Stimulated activated CD8-positive, alpha-beta memory T cell treated with anti-CD3 and anti-CD28 coated beads, Interleukin-7, amount 100 ng/mL, for 1 hour (primary cell): ENCODE measurements around the gene PRRX2.

Experiments
- DNase-seq, 2 donors: peaks; one replicate each; pipeline ENCODE4 v3.0.0-alpha.2; 2020; ENCODE audit warnings: low read depth in 2 of 2

PRRX2 gene

DNA sequence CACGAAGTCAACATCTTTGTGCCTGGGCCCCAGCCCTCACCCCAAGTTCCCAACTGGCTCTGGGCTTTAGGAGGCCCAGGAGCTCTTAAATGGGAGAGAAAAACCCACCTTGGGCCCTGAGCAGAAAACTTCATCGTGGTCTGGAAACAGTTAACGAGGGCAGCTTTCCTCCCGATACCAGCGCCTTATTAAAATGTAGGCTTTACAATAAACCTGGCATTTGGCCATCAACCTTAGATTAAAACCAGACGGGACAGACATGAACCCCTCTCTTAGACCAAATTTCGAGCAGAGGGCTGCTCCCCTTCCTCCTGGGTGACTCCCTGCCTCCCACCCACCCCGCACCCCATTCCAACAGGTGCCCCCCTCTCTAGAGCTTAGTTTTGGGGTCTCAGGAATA, 39.4 kb downstream of the PRRX2 start:
- DNase-seq, result no peak

DNA sequence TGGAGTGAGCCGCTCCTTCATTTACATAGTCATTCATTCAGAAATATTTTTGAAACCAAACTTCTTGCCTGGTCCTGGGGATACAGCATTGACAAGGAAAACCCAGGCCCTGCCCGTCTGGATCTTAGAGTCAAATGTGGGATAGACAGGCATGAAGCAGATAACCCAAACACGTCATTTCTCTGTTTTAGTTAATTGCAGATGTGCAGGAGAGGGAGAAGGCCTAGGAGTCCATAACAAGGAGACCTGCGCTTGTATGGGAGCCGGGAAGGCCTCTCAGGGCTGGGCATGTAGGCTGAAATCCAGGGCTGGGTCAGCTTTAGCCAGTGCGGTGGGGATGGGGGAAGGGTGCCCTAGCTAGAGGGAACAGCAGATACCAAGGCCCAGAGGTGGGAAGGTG, 43.3 kb downstream of the PRRX2 start:
- no peak for DNase-seq

DNA sequence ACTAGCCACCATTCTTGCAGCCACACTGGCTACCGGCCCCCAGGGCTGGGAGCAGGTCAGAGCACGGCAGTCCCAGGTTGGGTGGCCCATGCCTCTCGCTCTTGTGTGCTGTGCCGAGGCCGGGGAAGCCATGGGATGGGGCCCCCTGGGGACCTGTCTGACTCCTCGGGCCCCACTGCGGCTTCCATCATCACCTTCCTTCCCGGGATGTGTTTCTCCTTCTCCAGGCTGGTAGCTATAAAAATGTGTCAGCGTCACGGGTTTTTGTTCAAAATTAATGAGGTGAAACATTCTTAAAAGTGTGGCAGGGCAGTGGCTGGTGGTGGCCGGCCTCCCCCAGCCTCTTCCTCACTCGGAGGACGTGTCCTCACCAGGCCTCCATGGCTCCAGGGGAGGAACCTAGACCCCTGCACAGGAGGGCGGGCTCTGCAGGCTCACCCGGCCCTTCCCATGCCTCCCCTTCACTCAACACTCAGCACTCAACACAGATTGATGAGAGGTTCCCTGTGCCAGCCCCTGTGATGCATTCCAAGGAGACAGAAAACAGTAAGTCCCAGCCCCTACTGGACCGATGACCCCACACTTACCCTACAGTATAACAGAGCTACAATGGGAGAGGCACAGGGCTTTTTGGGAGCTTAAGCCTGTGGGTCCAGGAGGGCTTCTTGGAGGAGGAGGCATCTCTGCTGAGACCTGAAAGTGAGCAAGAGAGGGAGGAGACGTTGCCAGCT, 44.2 kb downstream of the PRRX2 start:
- DNase-seq, result no peak

DNA sequence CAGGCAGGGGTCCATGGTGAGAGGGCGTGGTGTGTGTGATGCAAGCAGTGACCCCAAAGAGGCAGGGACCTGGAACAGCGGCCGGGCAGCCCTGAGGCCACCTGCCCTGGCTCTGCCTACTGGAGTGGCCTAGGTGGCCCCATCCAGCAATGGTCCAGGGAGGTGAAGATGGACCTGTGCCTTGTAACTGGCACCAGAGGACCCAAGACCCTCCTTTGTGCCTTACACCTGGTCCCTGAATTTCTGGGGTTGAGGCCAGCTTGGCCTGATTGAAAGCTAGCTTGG, 44.7 kb downstream of the PRRX2 start:
- no peak for DNase-seq

- no peak for DNase-seq
Measured at GRCh38 chr9:129712634-129713401, 47.4 kb downstream of the PRRX2 start.

DNA sequence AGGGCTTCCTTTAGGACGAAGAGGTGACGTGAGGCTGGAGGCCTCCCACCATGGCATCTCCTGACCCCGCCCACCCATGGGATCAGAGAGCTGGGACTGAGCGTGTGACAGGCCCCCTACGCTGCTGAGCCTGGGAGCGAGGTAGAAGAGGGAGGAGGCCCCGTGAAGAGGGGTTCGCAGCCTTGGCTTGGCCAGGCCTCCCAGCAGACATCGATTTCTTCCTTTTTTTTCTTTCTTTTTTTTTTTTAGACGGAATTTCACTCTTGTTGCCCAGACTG, 47.9 kb downstream of the PRRX2 start:
- DNase-seq, result no peak

GRCh38 chr9:129714511-129715061, 49.1 kb downstream of the PRRX2 start:
- DNase-seq, result no peak

GRCh38 chr9:129716091-129716490, 50.6 kb downstream of the PRRX2 start:
- no peak for DNase-seq

DNA sequence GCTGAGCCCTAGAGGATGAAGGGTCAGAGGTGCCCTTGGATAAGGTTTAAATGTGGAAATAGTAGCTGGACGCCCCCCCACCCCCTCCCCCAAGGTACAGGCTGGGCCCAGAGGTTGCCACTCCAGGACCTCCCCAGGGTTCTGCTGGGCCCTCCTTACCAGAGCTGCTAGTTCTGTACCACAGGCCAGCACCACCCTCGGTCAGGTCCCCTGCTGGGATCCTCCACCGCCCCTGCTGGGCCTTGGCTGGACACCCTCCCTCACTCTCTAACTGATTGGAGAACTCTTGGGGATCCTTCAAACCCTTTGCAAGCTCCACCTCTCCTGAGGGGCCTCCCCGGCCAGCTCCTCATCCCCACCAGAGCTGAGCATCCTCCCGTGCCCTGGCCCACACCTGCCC, 52.5 kb downstream of the PRRX2 start:
- no peak for DNase-seq

DNA sequence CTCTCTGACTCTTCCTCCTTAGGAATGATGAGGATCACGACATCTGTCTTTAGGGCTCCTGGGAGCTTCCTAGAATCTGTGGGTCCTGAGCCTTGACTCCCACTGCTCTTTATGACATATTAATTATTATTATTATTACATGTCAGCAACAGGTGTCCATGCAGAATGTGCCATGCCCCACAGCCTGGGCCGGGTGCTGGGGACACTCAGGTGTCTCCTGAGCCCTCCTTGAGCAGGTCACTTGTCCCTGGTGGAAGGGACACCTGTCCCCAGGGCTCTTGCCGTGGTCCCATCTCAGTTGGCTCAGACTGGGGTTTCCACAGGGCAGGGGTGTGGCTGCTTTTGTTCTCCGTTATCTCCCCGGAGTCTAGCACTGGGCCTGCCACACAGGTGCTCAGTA, 53.2 kb downstream of the PRRX2 start:
- DNase-seq, result no peak

DNA sequence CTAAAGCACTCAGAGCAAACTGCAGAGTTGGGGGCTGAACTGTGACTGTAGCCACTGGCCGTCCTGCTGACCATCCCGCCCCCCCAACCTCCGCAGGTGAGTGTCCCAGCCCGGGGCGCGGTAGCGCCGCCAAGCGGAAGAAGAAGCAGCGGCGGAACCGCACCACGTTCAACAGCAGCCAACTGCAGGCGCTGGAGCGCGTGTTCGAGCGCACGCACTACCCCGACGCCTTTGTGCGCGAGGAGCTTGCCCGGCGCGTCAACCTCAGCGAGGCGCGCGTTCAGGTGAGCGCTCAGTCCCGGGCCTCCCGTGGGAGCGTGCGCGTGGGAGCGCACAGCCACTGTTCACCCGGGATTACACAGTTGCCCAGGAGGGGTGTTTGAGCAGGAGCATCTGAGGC, 53.7 kb downstream of the PRRX2 start:
- no peak for DNase-seq

- DNase-seq, result no peak
Measured at GRCh38 chr9:129720181-129720864, 54.9 kb downstream of the PRRX2 start.

DNA sequence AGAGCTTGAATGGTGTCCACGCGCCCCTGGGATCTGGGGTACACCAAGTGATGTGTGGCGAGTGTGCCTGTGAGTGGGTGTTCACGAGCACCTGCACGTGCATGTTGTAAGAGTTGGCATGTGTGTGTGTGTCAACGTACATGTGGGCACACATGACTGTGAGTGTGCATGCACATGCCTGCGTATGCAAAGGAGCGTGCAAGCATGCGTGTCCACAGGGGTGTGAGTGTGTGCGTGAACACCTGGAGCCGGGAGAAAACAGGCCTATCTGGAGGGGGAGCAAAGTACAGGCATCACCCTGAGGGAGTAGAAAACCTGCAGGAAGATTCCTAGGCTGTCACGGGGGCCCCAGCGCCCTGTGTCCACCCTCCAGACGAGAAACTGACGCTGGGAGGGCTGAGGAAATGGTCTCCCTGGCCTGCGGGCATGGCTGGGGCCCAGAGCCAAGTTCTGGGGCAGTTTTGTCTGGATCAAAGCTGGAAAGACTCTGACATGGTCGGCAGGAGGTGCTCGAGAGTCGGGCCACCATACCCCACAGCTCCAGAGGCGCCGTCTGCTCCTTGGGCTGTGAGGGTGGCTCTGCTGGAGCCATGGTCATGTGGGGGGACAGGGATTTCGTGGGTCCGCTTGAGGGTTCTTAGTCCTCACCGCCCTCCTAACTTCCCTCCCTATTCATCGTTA, 55.6 kb downstream of the PRRX2 start:
- DNase-seq, result no peak

GRCh38 chr9:129722913-129723312, 57.5 kb downstream of the PRRX2 start:
- DNase-seq, result no peak

- DNase-seq, result no peak
Measured at GRCh38 chr9:129724456-129725190, 59.2 kb downstream of the PRRX2 start.

DNA sequence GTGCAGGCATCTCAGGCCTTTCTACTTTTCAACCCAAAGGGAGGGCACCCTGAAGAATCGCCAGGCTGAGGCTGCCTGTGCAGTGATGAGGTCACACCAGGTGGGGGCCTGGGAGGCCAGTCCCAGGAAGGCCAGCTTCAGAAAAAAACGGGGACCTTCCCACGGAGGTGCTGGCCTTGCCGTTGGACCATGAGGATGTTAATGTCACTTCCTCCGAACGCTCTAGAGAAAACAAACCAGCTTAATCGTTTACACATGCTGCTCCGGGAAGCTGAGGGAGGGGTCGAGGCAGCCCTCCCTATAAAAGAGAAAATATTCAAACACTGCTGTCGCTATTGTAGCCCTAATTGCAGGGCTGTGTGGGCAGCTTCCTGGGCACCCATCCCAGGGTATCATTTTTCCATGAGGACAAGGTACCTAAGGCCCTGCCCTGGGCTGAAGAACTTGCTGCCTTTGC, 60.4 kb downstream of the PRRX2 start:
- no peak for DNase-seq

GRCh38 chr9:129726322-129727160, 61.1 kb downstream of the PRRX2 start:
- DNase-seq, result peak; percentile 23 to 27

- DNase-seq, result no peak
Measured at GRCh38 chr9:129728744-129729143, 63.3 kb downstream of the PRRX2 start.

- DNase-seq, result no peak
Measured at GRCh38 chr9:129731477-129732085, 66.1 kb downstream of the PRRX2 start.

- no peak for DNase-seq
Measured at GRCh38 chr9:129732100-129732499, 66.7 kb downstream of the PRRX2 start.
